Brain microvascular endothelial cell (primary cell): ENCODE data around the gene VPS26C.

Experiments used
- DNase-seq: peaks from one replicate; pipeline ENCODE4 v3.0.0-alpha.2; 2020
- H3K27ac ChIP-seq: fragments of 250-450 bp; sonication (Bioruptor Pico); 2 replicates; pipeline ENCODE4 v1.5.1; 2020; ENCODE audit warnings: mild to moderate bottlenecking, moderate library complexity
- H3K27me3 ChIP-seq: fragments of 250-450 bp; sonication (Bioruptor Pico); replicated peaks from 2 replicates; pipeline ENCODE4 v1.5.1; 2020; ENCODE audit warnings: mild to moderate bottlenecking
- H3K36me3 ChIP-seq: fragments of 250-450 bp; sonication (Bioruptor Pico); replicated peaks from 2 replicates; pipeline ENCODE4 v1.5.1; 2020; ENCODE audit warnings: mild to moderate bottlenecking
- H3K4me3 ChIP-seq: 2 replicates; pipeline ENCODE4 v1.5.1; 2011; ENCODE audit warnings: low read depth, mild to moderate bottlenecking, control low read depth, low read length, moderate library complexity
- in situ Hi-C: cut with HindIII; loops from 2 replicates; pipeline ENCODE4 v1.10.0; 2017; ENCODE audit warnings: low sequenced_read_pairs, low pct_ligation_motif_present
- TF ChIP-seq, protein P1 (sequence below): IDR thresholded peaks from 2 replicates; pipeline ENCODE4 v1.5.1; 2011; ENCODE audit warnings: low read depth, mild to moderate bottlenecking, moderate library complexity, low read length, control low read depth, inconsistent platforms; ENCODE audit errors: missing control alignments

The VPS26C gene

DNA sequence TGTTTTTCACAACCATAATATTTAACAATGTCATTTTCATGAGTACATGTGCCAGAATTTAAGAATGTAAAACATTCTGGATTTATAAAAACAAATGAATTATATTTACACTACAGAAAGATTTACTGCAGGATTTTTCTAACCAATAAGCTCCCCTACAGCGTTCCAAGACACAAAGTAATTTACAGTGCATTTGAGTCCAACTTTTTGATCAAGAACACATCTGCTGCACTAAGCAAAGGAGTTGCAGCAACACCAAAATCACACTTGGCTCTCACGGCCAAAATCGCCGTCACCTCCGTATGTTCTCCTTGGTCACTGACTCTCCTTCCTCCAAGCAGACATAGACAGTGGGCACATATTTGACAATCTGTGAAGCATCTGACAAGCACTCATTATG, 7.7 kb downstream of the VPS26C start:
- H3K27me3 ChIP-seq, result no peaks in the 10 kb centered on the region
- in situ Hi-C loops, result no loop called here
- H3K36me3 ChIP-seq, result no peaks in the 10 kb centered on the region
- TF ChIP-seq, protein P1, sequence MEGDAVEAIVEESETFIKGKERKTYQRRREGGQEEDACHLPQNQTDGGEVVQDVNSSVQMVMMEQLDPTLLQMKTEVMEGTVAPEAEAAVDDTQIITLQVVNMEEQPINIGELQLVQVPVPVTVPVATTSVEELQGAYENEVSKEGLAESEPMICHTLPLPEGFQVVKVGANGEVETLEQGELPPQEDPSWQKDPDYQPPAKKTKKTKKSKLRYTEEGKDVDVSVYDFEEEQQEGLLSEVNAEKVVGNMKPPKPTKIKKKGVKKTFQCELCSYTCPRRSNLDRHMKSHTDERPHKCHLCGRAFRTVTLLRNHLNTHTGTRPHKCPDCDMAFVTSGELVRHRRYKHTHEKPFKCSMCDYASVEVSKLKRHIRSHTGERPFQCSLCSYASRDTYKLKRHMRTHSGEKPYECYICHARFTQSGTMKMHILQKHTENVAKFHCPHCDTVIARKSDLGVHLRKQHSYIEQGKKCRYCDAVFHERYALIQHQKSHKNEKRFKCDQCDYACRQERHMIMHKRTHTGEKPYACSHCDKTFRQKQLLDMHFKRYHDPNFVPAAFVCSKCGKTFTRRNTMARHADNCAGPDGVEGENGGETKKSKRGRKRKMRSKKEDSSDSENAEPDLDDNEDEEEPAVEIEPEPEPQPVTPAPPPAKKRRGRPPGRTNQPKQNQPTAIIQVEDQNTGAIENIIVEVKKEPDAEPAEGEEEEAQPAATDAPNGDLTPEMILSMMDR, result no peak
- H3K27ac ChIP-seq, result no peak overlapping the region
- no peak overlapping the region for H3K4me3 ChIP-seq
- DNase-seq, result no peak

DNA sequence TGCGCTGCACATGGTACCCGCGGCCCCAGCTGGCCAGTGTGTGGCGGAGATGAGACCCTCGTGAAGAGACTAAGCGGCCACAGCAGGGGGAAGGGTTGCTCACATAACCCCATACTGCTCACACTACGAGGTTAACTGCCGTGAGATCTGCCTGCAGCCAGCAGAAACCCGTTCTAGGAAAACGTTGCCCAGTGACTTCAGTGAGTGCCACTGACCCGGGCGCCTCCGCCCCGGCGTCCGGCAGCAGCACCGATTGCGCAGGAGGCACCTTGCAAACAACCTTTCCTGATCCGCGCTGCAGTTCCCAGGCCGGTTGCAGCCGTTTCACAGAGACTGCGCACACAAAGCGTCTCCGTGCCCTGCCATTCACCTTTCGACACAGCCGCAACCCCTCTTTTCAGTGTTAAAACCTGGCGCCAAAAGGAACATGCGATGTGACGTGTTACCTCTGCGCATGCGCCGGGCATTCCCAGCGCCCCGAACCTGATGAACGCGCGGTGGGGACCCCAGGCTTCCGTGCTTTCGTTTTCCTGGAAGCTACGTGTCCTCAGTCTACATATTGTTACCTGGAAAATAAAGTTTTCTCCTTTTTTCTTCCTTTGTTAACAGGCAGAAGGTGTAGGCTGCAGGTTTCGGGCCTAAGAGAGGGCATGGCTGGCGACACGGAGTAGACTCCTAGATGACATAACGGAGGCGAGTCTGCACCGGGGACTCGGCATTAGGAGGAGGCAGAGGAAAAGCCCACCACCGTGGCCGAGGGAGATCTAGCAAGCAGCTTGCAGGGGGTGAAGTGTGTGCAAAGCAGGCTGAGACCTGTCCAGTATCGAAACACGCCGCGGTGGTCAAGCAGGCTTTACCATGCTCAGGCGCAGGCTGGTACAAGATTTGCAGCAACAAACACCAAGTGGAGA, 8.9 kb downstream of the VPS26C start:
- DNase-seq, result peak; percentile 31
- Histone ChIP-seq H3K36me3 (no peaks in the 10 kb centered on the region), H3K27ac (peak overlapping the region; percentile 65), H3K4me3 (peak overlapping the region; percentile 66), H3K27me3 (no peaks in the 10 kb centered on the region)
- in situ Hi-C loops, result no loop called here
- TF ChIP-seq, protein P1, result peak; percentile 9

DNA sequence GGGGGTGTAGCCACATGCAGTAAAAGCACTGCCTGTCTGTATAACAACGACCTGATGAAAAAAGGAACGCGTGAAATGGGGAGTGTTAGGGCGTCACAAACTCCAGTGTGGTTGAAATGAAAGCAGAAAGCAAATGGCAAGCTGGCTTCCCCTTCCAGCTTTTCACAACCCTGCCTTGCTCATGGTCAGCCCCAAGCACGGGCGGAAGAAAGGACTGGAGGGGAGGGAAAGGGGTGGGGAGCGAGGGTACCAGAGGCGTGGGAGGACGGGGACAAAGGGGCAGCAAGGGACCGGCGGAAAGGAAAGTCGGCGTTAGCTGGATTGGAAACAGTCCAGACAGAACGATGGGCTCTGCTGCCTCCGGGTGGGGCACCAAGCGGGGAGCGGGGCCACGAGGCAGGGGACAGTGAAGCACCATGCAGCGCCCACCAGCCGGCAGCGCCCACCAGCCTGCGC, 9.6 kb downstream of the VPS26C start:
- Histone ChIP-seq H3K27ac (peak overlapping the region; percentile 65), H3K4me3 (peak overlapping the region; percentile 66), H3K27me3 (no peaks in the 10 kb centered on the region), H3K36me3 (no peaks in the 10 kb centered on the region)
- in situ Hi-C loops, result no loop called here
- DNase-seq, result peak; percentile 11
- TF ChIP-seq, protein P1, result no peak

DNA sequence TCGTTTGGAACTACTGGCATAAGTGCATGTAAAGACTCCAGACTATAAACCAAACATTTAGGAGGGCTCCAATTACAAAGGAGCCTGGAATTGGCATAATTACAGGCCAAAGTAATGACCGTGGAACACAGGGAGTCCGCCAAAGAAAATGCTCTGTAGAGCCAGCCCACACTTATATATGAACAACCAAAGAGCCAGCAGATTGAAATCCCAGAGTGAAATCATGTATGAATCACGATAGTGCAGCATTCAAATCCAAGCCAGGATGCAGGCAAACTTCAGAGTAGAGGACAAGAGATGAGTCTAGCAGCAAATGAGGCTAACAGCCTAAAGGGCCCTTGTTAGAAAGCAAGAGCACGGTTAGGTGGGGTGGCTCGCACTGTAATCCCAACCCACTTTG, 13.1 kb downstream of the VPS26C start:
- H3K36me3 ChIP-seq, result no peaks in the 10 kb centered on the region
- TF ChIP-seq, protein P1, result no peak
- no peaks in the 10 kb centered on the region for H3K27me3 ChIP-seq
- no peak overlapping the region for H3K27ac ChIP-seq
- in situ Hi-C loops, result no loop called here
- H3K4me3 ChIP-seq, result no peak overlapping the region
- DNase-seq, result no peak

DNA sequence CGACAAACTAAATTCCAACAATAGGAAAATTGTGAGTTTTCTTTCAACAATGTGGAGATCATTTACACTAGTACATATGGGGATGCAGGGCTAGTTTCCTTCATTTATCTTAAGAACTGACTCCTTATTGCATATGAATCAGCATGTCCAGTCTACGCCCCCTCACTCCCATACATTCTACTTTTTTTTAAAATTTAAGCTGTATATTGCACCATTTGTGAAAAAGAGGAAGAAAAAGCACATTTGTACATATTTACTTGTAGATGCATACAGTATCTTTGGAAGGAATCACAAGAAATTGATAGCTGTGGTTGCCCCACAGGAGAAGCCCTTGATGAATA, 15.9 kb downstream of the VPS26C start:
- Histone ChIP-seq H3K36me3 (no peaks in the 10 kb centered on the region), H3K27ac (no peak overlapping the region), H3K4me3 (no peak overlapping the region), H3K27me3 (no peaks in the 10 kb centered on the region)
- TF ChIP-seq, protein P1, result no peak
- no peak for DNase-seq
- in situ Hi-C loops, result no loop called here
